HepG2 (cell line): ENCODE data around the gene CCDC14. TPM values are rescaled to one million over a fixed set of nuclear protein-coding genes. Genes with fewer than 3 reads are reported as not detected.
A peak's percentile ranks its signal among the peaks of the same experiment; 100 is the strongest.

Experiments
- AKNA ChIP-seq: sonication (generic); formaldehyde crosslinking; IDR thresholded peaks from 2 replicates; pipeline ENCODE4 v1.4.0; 2020; ENCODE audit warnings: missing genetic modification reagents, borderline replicate concordance
- CC2D1A ChIP-seq: sonication (generic); formaldehyde crosslinking; IDR thresholded peaks from 2 replicates; pipeline ENCODE4 v1.8.1; 2023; ENCODE audit warnings: mild to moderate bottlenecking, missing genetic modification reagents
- CENPBD1 ChIP-seq: sonication (generic); formaldehyde crosslinking; IDR thresholded peaks from 2 replicates; pipeline ENCODE4 v1.8.0; 2022; ENCODE audit warnings: missing genetic modification reagents, low read depth, mild to moderate bottlenecking, borderline replicate concordance
- FLYWCH1 ChIP-seq: sonication (generic); formaldehyde crosslinking; IDR thresholded peaks from 2 replicates; pipeline ENCODE4 v1.8.1; 2023; ENCODE audit warnings: mild to moderate bottlenecking, missing genetic modification reagents
- GATAD2A ChIP-seq: IDR thresholded peaks from 2 replicates; pipeline ENCODE4 v1.6.1; 2016
- MXI1 ChIP-seq: IDR thresholded peaks from 3 replicates; pipeline ENCODE4 v1.6.1; 2012; ENCODE audit warnings: low read depth, low read length, inconsistent platforms, borderline replicate concordance
- PITX1 ChIP-seq: sonication (generic); formaldehyde crosslinking; IDR thresholded peaks from 2 replicates; pipeline ENCODE4 v1.5.1; 2020; ENCODE audit warnings: mild to moderate bottlenecking, missing genetic modification reagents
- PRDM10 ChIP-seq: sonication (generic); formaldehyde crosslinking; IDR thresholded peaks from 2 replicates; pipeline ENCODE4 v1.4.0; 2020; ENCODE audit warnings: low read depth, missing genetic modification reagents
- RERE ChIP-seq: IDR thresholded peaks from 2 replicates; pipeline ENCODE4 v1.6.1; 2016; ENCODE audit warnings: low read depth, missing genetic modification reagents, missing compliant biosample characterization
- TARDBP ChIP-seq: sonication (generic); formaldehyde crosslinking; IDR thresholded peaks from 2 replicates; pipeline ENCODE4 v1.8.0; 2022; ENCODE audit warnings: mild to moderate bottlenecking, missing genetic modification reagents
- ZNF180 ChIP-seq: sonication (generic); formaldehyde crosslinking; IDR thresholded peaks from 2 replicates; pipeline ENCODE4 v1.4.0; 2020; ENCODE audit warnings: low read depth, missing genetic modification reagents, borderline replicate concordance
- ZNF282 ChIP-seq: fragments of 450-650 bp; IDR thresholded peaks from 2 replicates; pipeline ENCODE4 v1.6.1; 2018; ENCODE audit not compliant: partially characterized antibody
- ZNF3 ChIP-seq: IDR thresholded peaks from 2 replicates; pipeline ENCODE4 v1.7.0; 2017; ENCODE audit warnings: inconsistent platforms
- ZNF549 ChIP-seq: sonication (generic); formaldehyde crosslinking; IDR thresholded peaks from 2 replicates; pipeline ENCODE4 v1.5.0; 2020; ENCODE audit warnings: missing genetic modification reagents
- polyA plus RNA-seq, 8 experiments: library from polyadenylated mRNA; depleted of rRNA in 3 of 8; stranded (reverse) in 7 of 8; unstranded in 1 of 8; fragments of >200 nt; fragmentation: Illumina TruSeq in 4 of 8; extraction: Trizol in 4 of 8; gene quantifications; 2 replicates each; pipeline versions ENCODE4 v1.2.1 to v1.2.3, GENCODE V29; 2011 to 2016; ENCODE audit warnings: low read depth in 4 of 8, missing spikeins in 1 of 8, mixed read lengths in 1 of 8; ENCODE audit not compliant: insufficient read depth in 1 of 8
- total RNA-seq, 5 experiments: library from RNA; depleted of rRNA; stranded (reverse); fragments of >200 nt; fragmentation: Illumina TruSeq; extraction: Trizol; gene quantifications; 2 replicates each; pipeline ENCODE4 v1.2.3, GENCODE V29; 2016; ENCODE audit warnings: low read depth in 1 of 5

Gene CCDC14
- total and polyA plus RNA-seq, 2 of the 13 experiments (the other 11 are each of a cell fraction or from before 2014, with no cell fraction given): 48.7 to 49.0 TPM

GRCh38 chr3:123960781-123961507 lies at the start of gene CCDC14 (continued):
- no peak for TF ChIP-seq CENPBD1 (CRISPR knock-in tag)
- TF ChIP-seq ZNF3: no peak
- TF ChIP-seq RERE (CRISPR knock-in tag): no peak
- TF ChIP-seq PRDM10 (CRISPR knock-in tag): peak; percentile 75; the same call in 1 of the 2 replicates
- no peak for TF ChIP-seq ZNF549 (CRISPR knock-in tag)
- TF ChIP-seq CC2D1A (CRISPR knock-in tag): no peak
- TF ChIP-seq AKNA: no peak
- TF ChIP-seq GATAD2A (CRISPR knock-in tag): peak; percentile 40; the same call in 1 of the 2 replicates
- TF ChIP-seq TARDBP (CRISPR knock-in tag): peak; percentile 17; the same call in 1 of the 2 replicates
- TF ChIP-seq PITX1 (CRISPR knock-in tag): peak; percentile 32; the same call in 1 of the 2 replicates
- no peak for TF ChIP-seq ZNF180 (CRISPR knock-in tag)
- no peak for TF ChIP-seq FLYWCH1 (CRISPR knock-in tag)
- no peak for TF ChIP-seq ZNF282
- no peak for TF ChIP-seq MXI1
